GM11168 (cell line): ENCODE data around the gene ALOX5.
"Not testable (repeated sequence)": the region's sequence is repeated elsewhere in the genome, so short reads cannot be mapped to it uniquely, and the experiment has no call there.

ENCODE experiments used
- in situ Hi-C: fragments of 300-500 bp; cut with MboI; formaldehyde crosslinking; loops from one replicate; pipeline ENCODE4 v1.12.0; 2022; ENCODE audit warnings: low sequenced_read_pairs; ENCODE audit not compliant: unreplicated experiment

ALOX5 gene

DNA sequence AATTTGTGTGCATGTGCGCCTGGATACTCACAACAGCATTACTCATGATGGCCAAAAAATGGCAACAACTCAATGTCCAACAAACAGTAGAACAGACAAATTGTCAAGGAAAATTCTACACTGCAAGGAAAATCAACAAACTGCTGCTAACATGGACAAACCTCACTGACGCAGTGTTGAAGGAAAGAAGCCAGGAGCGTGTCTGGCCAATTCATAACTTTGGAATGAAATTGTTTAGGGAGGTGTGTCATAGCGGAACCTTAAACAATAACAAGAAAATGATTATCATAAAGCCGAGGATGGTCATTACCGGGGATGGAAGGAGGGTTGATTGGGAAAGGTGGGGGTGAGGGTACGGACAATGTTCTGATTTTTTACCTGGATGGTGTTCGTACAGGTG is 29.1 kb downstream of the ALOX5 start:
- in situ Hi-C loops: no loop called here

DNA sequence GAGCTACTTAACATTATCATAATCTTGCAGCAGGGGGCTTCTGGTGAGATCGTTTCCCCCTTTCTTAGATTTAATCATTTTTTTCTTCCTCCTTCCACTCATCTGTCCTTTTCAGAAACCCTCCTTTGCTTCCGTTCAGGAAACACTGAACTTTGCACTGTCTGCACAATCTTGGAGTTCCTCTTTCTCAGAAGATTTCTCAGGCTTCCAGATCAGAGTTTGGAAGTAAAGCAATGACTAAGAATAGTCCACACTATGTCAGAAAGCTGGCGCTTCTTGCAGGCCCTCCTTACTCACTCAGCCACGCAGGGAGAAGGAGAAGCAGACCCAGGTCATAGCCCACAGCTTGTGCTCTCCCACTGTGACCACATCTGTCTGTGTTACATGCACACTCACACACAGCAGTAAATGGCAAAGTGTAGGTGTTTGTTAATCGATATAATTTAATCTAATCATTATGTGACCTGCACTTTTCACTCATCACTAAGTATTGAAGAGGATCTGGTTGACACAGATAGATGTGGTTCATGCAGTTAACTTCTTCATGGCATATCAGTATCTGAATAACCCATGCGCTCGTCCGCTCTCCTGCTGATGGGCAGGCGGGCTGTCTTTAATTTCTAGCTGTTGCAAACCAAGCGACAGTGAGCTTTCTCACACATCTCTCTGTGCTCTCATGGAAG is 30.2 kb downstream of the ALOX5 start:
- in situ Hi-C loops: no loop called here

DNA sequence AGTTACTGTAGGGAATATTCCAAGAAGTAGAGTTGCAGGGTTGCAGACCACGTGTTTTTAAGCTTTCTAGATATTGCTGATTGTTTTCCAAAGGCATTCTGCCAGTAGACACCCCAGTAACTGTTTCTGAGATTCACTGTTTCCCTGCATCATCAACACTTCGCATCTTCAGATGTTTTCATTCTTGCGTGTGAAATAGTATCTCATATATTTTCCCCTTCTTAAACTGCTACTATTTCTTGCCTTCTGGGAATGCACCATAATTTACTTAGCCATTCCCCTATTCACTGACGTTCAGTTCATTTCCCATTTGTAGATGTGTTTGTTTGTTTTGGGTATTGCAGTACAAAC is 30.7 kb downstream of the ALOX5 start:
- in situ Hi-C loops: no loop called here

DNA sequence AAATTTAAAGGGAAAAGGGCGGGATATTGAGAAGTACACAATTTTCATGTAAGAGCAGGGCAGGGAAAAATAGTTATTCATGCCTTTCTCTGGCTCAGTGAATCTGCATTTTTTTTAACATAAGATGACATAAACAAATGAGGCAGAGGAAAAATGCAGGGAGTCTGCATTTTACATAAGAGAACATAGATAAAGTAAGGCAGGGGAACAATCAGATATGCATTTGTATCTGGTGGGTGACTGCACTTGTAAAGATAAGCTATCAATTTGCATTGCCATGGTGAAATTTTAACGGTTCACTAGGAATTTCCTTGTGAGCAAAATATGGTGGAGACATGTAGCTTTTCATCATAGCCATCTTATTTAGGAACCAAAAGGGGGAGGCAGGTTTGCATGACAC is 33.5 kb downstream of the ALOX5 start:
- in situ Hi-C loops: no loop called here

DNA sequence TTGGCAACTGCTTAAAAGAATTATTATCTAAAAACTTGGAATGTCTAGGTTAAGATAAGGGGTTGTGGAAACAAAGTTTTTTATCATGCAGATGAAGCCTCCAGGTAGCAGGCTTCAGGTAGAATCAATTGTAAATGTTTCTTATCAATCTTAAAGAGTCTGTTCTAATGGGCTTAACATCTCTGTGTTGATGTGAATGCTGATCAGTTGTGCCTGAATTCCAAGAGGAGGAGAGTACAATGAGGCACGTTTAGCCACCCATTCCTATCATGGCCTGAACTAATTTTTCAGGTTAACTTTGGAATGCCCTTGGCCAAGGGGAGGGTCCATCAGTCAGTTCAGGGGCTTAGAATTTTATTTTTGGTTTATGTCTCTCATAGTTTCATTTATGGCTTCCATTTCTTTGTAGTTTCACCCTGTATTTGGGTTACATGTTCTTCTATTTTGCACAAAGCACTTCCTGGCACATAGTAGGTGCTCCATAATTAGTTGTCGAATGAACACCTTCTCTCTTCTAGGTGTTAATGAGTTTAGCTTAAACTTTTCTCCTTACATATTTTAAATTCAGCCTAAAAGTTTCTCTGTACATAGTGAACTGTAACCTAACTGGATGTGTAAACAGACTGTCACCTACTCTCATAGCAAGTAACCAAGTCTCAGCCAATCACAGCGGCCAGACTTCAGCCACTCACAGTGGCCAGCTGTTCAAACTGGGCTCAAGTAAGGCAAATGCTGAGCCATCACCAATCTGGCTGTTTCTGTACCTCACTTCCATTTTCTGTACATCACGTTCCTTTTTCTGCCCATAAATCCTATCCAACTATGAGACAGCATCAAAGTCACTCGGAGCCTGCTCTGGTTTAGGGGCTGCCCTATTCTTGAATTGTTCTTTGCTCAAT is 34.7 kb downstream of the ALOX5 start:
- in situ Hi-C loops: no loop called here

DNA sequence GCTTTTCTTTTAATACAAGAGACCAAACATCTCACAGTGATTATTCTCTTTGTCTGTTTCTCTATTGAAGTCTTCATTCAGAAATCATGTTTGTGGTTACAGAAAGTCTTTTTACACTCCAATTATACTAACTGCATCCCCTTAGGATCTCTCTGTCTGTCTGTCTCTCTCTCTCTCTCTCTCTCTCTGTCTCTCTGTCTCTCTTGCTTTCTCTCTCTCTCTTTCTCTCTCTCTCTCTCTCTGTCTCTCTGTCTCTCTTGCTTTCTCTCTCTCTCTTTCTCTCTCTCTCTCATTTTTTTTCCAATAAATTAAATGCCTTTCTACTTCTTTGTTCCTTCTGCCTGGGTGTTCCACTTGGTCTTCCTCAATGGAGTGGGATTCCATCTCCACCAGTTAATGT is 35.3 kb downstream of the ALOX5 start:
- in situ Hi-C loops: not testable (repeated sequence)

DNA sequence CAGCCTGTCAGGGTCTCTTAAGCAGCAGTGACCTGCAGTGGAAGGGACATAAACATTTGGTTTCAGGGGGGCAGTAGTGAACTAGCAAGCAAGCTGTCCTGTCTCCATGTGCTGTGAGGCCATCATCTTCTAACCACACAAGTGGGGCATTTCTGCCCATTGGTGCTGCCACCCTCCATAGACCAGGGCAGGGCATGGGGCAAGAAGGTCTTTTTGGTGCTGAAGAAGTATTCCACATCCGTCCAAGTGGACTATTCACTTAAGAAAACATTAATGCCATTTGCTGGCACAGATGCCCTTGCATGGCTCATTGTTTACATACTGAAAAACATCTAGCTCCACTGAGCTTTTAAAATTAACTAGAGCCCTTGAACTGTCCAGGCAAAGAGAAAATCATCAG is 35.8 kb downstream of the ALOX5 start:
- in situ Hi-C loops: no loop called here

DNA sequence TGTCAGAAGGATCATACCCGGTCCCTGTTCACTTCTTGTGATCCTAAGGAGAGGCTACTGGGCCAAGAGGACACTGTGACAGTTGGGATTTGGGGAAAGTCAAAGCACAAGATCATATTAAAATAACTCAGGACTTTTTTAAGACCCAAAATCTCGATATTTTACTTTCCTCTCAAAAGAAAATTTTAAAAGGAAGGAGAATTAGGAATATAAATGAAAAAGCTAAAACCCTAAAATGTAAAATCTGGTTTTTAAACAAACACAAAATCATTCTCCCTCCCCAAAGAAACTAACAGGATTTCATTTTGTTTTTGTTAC is 36.4 kb downstream of the ALOX5 start:
- in situ Hi-C loops: no loop called here

DNA sequence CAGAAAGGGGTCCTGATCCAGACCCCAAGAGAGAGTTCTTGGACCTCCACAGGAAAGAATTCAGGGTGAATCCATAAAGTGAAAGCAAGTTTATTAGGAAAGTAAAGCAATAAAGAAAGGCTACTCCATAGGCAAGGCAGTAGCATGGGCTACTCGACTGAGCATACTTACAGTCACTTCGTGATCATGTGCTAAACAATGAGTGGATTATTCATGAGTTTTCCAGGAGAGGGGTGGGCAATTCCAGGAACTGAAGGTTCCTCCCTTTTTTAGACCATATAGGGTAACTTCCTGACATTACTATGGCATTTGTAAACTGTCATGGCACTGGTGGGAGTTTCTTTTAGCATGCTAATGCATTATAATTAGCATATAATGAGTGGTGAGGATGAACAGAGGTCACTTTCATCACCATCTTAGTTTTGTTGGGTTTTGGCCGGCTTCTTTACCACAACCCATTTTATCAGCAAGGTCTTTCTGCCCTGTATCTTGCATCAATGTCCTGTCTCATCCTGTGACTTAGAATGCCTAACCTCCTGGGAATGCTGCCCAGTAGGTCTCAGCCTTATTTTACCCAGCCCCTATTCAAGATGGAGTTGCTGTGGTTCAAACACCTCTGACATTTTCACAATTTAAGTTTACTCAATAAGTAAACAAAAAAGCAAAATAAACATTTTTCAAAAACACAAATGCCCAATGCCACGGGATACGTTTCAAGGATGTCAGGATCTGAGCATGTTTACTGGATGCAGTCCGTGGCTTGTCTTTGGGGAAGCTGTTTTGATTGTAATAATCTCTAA is 37.0 kb downstream of the ALOX5 start:
- in situ Hi-C loops: no loop called here

DNA sequence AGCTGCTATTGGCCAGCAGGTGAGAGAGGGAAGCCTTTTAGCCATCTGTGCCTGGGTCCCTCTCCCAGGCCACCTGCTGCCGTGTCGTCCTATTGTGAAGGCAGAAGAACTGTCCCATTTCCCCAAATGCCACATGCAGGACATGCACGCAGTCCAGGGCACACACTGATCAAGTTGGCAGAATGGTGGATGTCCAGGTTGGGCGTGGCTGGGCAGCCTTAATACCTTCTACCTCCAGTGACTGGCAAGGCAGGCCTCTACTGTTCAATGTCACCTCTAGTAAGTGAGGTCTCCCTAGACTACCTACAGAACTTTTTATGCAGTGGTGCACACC is 37.6 kb downstream of the ALOX5 start:
- in situ Hi-C loops: no loop called here

DNA sequence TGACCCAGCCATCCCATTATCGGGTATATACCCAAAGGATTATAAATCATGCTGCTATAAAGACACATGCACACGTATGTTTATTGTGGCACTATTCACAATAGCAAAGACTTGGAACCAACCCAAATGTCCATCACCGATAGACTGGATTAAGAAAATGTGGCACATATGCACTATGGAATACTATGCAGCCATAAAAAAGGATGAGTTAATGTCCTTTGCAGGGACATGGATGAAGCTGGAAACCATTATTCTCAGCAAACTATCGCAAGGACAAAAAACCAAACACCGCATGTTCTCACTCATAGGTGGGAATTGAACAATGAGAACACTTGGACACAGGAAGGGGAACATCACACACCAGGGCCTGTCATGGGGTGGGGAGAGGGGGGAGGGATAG is 41.0 kb downstream of the ALOX5 start:
- in situ Hi-C loops: not testable (repeated sequence)

DNA sequence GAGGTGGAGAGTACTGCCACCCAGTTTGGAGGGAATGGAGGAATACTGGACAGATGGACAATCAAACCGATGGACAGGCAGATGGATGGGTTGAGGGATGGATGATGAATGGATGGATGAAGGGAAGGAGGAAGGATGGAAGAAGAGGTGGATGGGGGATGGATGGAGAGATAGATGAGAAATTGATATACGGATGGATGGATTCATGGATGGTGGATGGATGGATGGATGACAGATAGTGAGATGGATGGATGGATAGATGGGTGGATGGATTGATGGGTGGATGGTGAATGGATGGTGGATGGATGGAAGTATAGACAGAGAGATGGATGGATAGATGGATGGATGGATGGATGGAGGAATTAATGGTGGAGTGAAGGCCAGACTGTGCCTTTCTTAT is 42.6 kb downstream of the ALOX5 start:
- in situ Hi-C loops: no loop called here

DNA sequence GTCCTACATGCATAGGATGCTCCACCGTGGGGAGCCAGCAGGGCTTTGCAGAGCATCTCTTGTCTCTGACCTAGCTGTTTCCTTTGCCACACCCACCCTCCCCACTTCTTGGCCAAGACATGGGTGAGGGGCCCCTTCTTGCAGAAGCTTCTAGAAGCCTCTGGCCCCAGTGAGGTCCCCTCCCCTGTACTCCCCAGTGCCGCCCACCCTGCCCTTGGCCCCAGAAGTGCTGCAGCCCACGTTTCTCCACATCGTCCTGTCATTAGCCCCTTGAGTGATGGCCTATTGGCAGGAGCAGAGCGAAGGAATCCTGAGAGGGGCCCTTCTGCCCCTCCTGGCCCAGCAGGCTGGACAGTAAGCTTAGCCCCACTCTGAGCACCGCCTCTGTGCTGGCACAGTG is 43.7 kb downstream of the ALOX5 start:
- in situ Hi-C loops: no loop called here

DNA sequence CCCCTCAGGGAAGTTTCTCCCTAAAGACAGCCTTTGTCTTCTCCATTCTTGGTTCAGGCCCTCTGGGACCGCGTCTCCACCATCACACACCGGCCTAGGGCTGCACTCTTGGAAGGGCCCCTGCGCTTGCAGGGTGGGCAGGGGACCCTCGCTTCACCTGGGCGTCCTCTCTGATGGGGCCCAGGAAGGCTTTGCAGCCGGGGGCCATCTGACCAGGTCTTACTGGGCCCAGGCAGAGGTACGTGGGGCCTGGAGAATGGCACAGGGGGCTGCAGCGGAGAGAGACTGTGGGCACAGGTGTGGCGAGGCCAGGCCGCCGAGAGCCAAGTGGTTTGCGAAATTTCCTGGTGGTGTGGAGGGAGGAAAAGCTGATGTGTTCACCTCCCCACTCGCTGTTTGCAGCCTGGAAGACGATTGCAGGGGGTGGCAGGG is 44.4 kb downstream of the ALOX5 start:
- in situ Hi-C loops: no loop called here

DNA sequence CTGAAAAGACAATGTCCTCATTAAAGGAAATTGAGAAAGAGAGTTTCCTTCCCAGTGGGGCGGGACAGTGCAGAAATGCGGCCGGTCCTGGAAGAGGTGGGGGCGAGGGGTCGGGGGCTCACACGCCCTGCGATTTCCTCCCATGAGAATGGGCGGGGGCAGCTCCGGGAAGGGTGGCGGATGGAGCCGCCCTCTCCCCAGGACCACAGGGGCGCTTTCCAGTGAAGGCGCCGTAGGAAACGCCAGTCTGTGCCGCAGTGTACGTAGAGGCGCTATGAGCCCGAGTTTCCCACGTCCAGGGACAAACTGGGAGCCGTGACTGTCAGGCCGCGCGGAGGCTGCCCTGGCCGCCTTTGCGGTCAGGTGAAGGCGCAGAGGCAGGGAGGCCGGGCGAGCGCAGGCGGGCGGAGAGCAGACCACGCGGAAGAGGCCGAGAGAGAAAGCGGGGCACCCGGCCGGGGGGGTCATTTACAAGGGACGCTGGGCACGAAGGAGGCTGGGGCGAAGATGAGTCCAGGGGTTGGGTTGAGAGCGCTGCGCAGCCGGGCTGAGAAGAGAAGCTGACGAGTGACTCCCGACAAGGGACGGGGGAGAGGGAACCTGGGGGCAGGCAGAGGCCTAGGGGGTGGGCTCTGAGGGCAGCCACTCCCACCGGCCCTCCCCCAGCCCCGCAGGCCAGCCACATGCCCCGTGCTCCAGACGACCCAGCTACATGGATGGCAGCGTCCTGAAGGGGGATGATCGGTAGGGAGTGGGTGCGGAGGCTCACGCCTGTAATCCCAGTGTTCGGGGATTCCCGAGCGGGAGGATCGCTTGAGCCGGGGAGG is 45.0 kb downstream of the ALOX5 start:
- in situ Hi-C loops: no loop called here

DNA sequence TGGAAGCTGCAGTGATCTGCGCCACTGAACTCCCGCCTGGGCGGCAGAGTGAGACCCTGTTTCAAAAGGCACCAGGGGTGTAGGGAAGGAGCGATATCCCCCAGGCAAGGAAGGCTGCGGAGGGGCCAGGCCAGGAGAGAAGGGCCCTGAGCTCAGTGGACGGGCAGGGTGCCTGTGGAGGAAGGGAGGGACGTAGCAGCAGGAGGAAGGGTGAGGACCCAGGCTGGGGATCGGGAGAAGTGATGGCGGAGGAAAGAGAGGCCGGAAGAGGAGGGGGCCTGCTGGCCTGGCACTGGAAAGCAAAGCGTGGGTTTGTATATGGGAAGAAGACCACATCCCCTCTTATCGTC is 45.6 kb downstream of the ALOX5 start:
- in situ Hi-C loops: no loop called here

DNA sequence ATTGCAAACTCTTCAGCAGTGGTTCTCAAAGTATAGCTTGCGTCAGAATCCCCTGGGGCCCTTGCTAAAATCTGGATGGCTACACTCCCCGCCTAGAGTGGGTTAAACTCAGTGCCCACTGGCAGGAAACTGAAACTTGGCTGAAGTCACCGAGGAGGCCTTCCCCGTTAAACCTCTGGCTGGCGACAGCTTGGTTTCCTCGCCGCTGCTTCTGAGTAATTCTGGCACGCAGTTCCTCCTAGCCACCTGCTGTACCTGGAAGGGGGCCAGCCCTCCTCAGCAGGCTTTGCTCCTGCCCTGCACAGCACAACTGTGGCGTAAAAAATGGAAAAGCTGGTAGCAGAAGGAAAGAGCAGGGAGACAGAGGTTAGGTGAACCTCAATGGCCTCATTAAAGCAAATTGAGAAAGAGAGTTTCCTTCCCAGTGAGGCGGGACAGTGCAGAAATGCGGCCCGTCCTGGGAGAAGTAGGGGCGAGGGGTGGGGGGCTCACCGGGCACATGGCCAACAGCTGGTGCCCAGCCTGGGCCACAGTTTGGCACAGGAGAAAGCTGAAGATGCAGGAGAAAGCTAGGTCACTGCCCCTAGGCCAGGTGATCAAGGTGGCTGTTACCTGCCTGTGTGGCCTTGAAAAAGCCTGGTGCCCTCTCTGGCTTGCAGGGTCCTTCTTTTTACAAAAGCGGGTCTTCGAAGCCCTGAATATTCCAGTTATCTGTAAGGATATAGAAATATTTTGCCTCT is 46.6 kb downstream of the ALOX5 start:
- in situ Hi-C loops: no loop called here

DNA sequence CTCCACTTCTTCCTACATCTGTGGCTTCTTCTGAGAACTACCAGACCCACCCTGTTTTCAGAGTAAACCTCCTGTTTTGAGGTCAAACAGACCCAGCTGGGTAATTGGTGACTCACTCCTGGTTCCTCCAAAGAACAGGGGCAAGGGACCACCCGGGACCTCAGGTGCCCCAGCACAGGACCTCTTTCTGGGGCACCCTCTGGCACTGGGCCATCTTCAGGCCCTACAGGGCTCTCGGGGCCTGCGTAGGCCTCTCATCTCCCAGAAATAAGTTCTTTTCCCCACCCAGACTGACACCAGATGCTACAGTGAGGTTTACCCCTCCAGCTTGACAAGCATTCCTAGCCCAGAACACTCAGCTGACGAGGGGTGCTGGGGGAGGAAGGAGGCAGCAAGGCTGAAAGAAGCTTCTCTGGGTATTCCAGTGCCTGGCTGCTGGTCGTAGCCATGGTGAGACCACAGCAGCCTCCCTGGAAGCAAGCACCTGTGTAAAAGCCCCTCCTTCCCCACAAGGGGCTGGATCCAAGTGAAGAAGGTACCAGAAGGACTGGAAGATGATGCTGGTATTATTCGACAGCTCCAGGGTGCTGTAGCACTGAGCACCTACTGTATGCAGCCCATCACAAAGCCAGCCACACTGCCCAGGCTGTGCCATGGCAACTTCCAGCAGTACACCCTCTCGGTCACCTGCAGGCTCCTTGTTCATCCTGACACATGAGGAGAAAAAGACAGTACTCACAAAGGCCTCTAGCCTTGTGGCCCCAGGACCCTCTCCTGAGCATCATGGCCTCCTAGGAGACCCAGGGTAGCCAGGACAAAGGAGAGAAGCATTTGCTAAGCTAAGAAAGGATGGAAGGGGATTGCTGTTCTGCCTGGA is 47.4 kb downstream of the ALOX5 start:
- in situ Hi-C loops: no loop called here
